VCaP (cell line): Measurements from ENCODE around the gene DDX41.
A peak's percentile ranks its signal among the peaks of the same experiment; 100 is the strongest.
"Not testable (repeated sequence)": the region's sequence is repeated elsewhere in the genome, so short reads cannot be mapped to it uniquely, and the experiment has no call there.

Experiments
- H3K27ac ChIP-seq: fragments of 450-650 bp; 2 replicates; pipeline ENCODE4 v1.5.1; 2017
- CTCF ChIP-seq: fragments of 450-650 bp; conservative IDR thresholded peaks from 2 replicates; pipeline ENCODE4 v1.5.1; 2017; ENCODE audit warnings: mild to moderate bottlenecking, moderate library complexity

DDX41 gene

GRCh38 chr5:177491429-177491945, 25.3 kb downstream of the DDX41 start:
- peak; percentile 61 for TF ChIP-seq CTCF
- no peak overlapping the region for H3K27ac ChIP-seq

- no peak for TF ChIP-seq CTCF
- H3K27ac ChIP-seq: no peak overlapping the region
Measured at GRCh38 chr5:177490992-177491391, 25.8 kb downstream of the DDX41 start.

DNA sequence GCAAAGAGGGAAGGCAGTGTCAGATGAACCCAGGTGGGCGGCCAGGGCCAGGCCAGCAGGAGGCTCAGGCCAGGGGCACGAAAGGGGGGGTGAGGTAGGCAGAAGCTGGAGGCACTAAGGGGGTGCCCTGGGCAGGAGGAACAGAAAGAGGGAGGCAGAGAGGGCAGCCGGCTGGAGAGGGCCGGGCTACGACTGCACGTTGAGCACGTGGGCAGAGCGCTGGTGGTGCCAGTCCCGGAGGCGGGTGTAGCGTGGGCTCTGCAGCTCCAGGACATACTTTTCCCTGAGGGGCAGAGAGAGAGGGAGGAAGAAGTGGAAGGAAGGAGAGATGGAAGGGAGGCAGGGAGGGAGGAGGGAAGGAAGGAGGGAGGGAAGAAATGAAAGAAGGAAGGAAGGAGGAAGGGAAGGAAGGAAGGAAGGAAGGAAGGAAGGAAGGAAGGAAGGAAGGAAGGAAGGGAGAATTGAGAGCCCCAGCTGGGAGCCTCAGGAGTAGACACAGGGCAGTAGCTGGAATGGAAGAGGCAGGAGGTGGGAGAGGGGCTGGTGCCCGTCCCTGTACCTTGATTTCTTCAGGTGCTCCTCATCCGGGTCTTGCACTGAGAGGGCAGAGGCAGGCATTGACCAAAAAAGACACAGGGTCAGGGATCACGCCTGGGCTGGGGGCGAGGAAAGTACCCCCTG, 26.3 kb downstream of the DDX41 start:
- H3K27ac ChIP-seq: no peak overlapping the region
- no peak for TF ChIP-seq CTCF

- no peak for TF ChIP-seq CTCF
- no peak overlapping the region for H3K27ac ChIP-seq
Measured at GRCh38 chr5:177489119-177489716, 27.5 kb downstream of the DDX41 start.

DNA sequence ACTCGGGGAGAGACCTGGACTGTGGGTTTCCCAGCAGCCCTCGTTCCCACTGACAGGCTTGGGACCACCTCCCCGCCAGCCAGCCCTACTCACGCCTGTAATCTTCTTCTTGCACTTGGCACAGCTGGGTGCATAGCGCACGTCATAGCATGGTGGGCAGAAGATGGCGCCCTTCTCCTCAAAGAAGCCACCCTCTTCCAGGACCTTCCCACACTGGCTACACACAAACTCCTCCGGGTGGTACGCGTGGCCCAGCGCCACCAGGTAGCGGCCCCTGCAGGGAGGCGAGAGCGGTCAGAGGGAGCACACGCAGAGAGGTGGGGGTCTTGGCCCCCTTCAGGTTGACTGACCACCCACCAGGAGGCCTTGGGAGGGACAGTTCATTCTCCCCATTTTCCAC, 28.8 kb downstream of the DDX41 start:
- TF ChIP-seq CTCF: peak; percentile 39

DNA sequence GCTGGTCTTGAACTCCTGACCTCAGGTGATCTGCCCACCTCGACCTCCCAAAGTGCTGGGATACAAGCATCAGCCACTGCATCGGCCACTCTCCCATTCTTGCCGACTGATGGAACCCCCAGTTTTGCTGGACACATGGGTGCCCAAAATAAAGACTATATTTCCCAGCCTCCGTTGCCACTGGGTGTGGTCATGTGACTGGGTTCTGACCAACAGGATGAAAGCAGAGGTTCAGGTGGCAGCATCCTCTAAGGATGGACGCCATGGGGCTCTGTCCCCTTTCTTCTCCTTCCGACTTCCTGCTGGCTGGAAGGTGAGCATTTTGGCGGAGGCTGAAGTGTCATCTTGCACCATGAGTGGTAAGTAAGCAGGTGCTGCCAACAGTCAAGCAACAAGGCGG, 29.6 kb downstream of the DDX41 start:
- no peak for TF ChIP-seq CTCF
- H3K27ac ChIP-seq: no peak overlapping the region

More for the DNA sequence above, 28.8 kb downstream of the DDX41 start:
- no peak overlapping the region for H3K27ac ChIP-seq

DNA sequence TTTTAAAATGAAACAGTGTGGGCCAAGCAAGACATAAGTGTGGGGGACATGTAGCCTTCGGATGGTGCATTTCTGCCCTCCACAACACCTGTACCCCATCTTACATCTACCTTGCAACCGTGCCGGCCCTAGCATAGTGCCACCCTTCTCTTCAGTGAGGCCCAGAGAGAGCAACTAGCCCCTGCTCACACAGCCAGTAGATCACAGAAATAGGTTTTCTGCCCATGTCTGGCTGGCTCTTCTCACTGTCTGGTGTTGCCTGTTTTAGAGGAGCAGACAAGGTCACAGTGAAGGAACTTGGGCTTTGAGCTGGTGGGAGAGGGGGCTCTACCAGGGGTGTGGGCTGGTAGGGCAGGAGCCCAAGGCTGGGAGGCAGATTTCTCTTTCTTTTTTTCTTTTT, 30.5 kb downstream of the DDX41 start:
- H3K27ac ChIP-seq: no peak overlapping the region

GRCh38 chr5:177485753-177486152, 31.0 kb downstream of the DDX41 start:
- H3K27ac ChIP-seq: not testable (repeated sequence)

More for the DNA sequence above, 30.5 kb downstream of the DDX41 start:
- no peak for TF ChIP-seq CTCF
